Stomach (tissue), 9 donors: Measurements from ENCODE around the gene PNLDC1. TPM values are rescaled to one million over a fixed set of nuclear protein-coding genes. Genes with fewer than 3 reads are reported as not detected.

Source experiments
- DNase-seq, 2 donors: peaks; one replicate each; pipeline versions ENCODE4 v3.0.0 to v3.0.0-alpha.2; 2013 to 2019
- H3K27ac ChIP-seq, 5 donors: fragments of 200-600 bp in 4 of 5; sonication (generic) in 4 of 5; one replicate each; pipeline ENCODE4 v1.5.1; 2013 to 2019; ENCODE audit warnings: mild to moderate bottlenecking in 1 of 5, moderate library complexity in 1 of 5
- H3K27me3 ChIP-seq, 3 donors: fragments of 200-600 bp; sonication (generic); one replicate each; pipeline ENCODE4 v1.5.1; 2017 to 2019; ENCODE audit warnings: mixed run types in 1 of 3
- H3K36me3 ChIP-seq, 4 donors: fragments of 200-600 bp; sonication (generic); 1 replicate in 3 of 4; 2 replicates in 1 of 4; pipeline ENCODE4 v1.5.1; 2016 to 2019
- H3K4me1 ChIP-seq, 4 donors: fragments of 200-600 bp; sonication (generic); one replicate each; pipeline ENCODE4 v1.5.1; 2016 to 2019
- H3K4me3 ChIP-seq, 4 donors: fragments of 200-600 bp; sonication (generic) in 3 of 4; one replicate each; pipeline ENCODE4 v1.5.1; 2016 to 2019; ENCODE audit warnings: mild to moderate bottlenecking in 1 of 4
- H3K9me3 ChIP-seq, 4 donors: fragments of 200-600 bp; sonication (generic); one replicate each; pipeline ENCODE4 v1.5.1; 2016 to 2019
- EP300 ChIP-seq: sonication (generic); formaldehyde crosslinking; IDR thresholded peaks from one replicate; pipeline ENCODE4 v1.6.1; 2017; ENCODE audit warnings: antibody characterized with exemption
- POLR2A ChIP-seq, 4 donors: fragments of 450-650 bp; IDR thresholded peaks; one replicate each; pipeline ENCODE4 v1.6.1; 2016; ENCODE audit warnings: antibody characterized with exemption in 4 of 4, control low read depth in 2 of 4, mild to moderate bottlenecking in 1 of 4, moderate library complexity in 1 of 4
- POLR2AphosphoS5 ChIP-seq, 3 donors: sonication (generic); formaldehyde crosslinking; IDR thresholded peaks; one replicate each; pipeline ENCODE4 v1.6.1; 2016; ENCODE audit warnings: antibody characterized with exemption in 3 of 3
- WGBS, 5 donors: extraction: QIAGEN DNeasy Blood & Tissue Kit in 3 of 5; methylation state at CpG; one replicate each; pipeline versions ENCODE4 v1.1.5 to v1.1.7; 2013 to 2018; 5-methylcytosine and 5-hydroxymethylcytosine counted together
- intact Hi-C: fragments of 100-400 bp; cut with DNase I; formaldehyde crosslinking; loops from one replicate; pipeline ENCODE4 v1.15.1; 2023; ENCODE audit warnings: low total_unique reads
- polyA plus RNA-seq, 3 donors: library from polyadenylated mRNA; stranded (reverse); fragments of 200-250 nt; gene quantifications; one replicate each; pipeline ENCODE4 v1.2.3, GENCODE V29; 2013
- total RNA-seq, 5 donors: library from RNA; depleted of rRNA; stranded (reverse); fragments of >200 nt; gene quantifications; one replicate each; pipeline versions ENCODE4 v1.1.0 to v1.2.3, GENCODE V29; 2014 to 2016
- TF ChIP-seq, protein P1 (sequence below), 7 experiments: fragments of 450-650 bp in 4 of 7; fragments of 200-600 bp in 3 of 7; sonication (generic) in 3 of 7; IDR thresholded peaks; one replicate each; pipeline ENCODE4 v1.5.1; 2016 to 2019; ENCODE audit warnings: antibody characterized with exemption in 7 of 7, control low read depth in 2 of 7, mild to moderate bottlenecking in 1 of 7
- donor health status: healthy with polysubstance abuse.
- donor health status: Bipolar disorder and iron deficiency.
- donor health status: healthy.

Gene PNLDC1
- total and polyA plus RNA-seq, 8 donors = 0.25 to 2.5 (median 0.43) TPM; not detected in 4

GRCh38 chr6:159797554-159797953, 2.5 kb upstream of the PNLDC1 start:
- no peak overlapping the region for H3K27ac ChIP-seq
- intact Hi-C loops = loop anchor here (10.0 kb wide), 1 partner anchor 103 kb away; the partner anchor contains the start of gene SOD2
- peaks cover 18 to 77% (median 74%) of the 10 kb centered on the region in 4 donors for H3K36me3 ChIP-seq
- H3K4me3 ChIP-seq = no peak overlapping the region
- DNase-seq = no peak
- H3K4me1 ChIP-seq = peaks cover 2 to 32% (median 8%) of the 10 kb centered on the region in 4 donors
- 28 to 78% (median 51%) methylated on average over 1 of the region's 1 CpG for WGBS, 5 donors
- H3K27me3 ChIP-seq = no peaks in the 10 kb centered on the region
- TF ChIP-seq EP300 (no peak), POLR2A (IDR thresholded peaks at IDR 0.05) (no peak), POLR2AphosphoS5 (IDR thresholded peaks at IDR 0.05) (no peak)
- TF ChIP-seq, protein P1, sequence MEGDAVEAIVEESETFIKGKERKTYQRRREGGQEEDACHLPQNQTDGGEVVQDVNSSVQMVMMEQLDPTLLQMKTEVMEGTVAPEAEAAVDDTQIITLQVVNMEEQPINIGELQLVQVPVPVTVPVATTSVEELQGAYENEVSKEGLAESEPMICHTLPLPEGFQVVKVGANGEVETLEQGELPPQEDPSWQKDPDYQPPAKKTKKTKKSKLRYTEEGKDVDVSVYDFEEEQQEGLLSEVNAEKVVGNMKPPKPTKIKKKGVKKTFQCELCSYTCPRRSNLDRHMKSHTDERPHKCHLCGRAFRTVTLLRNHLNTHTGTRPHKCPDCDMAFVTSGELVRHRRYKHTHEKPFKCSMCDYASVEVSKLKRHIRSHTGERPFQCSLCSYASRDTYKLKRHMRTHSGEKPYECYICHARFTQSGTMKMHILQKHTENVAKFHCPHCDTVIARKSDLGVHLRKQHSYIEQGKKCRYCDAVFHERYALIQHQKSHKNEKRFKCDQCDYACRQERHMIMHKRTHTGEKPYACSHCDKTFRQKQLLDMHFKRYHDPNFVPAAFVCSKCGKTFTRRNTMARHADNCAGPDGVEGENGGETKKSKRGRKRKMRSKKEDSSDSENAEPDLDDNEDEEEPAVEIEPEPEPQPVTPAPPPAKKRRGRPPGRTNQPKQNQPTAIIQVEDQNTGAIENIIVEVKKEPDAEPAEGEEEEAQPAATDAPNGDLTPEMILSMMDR (IDR thresholded peaks at IDR 0.05) = no peak
- no peaks in the 10 kb centered on the region for H3K9me3 ChIP-seq

- peaks cover 18 to 39% (median 36%) of the 10 kb centered on the region in 4 donors for H3K36me3 ChIP-seq
- intact Hi-C loops = no loop called here
- peaks cover 0 to 5% (median 0%) of the 10 kb centered on the region in 4 donors for H3K4me1 ChIP-seq
- H3K27me3 ChIP-seq = no peaks in the 10 kb centered on the region
- no peak overlapping the region for H3K27ac ChIP-seq
- no peak for TF ChIP-seq EP300
- TF ChIP-seq, protein P1 (IDR thresholded peaks at IDR 0.05) = no peak
- DNase-seq = no peak
- H3K4me3 ChIP-seq = no peak overlapping the region
- H3K9me3 ChIP-seq = no peaks in the 10 kb centered on the region
- 91 to 94% (median 93%) methylated on average over 8 of the region's 8 CpGs for WGBS, 5 donors
Observed at GRCh38 chr6:159801935-159802334, 1.9 kb downstream of the PNLDC1 start.

- no peak overlapping the region for H3K27ac ChIP-seq
Observed at GRCh38 chr6:159804504-159804903, 4.4 kb downstream of the PNLDC1 start.

GRCh38 chr6:159805440-159806020, 5.5 kb downstream of the PNLDC1 start:
- TF ChIP-seq POLR2A (IDR thresholded peaks at IDR 0.05) = no peak
- TF ChIP-seq, protein P1 (IDR thresholded peaks at IDR 0.05) = no peak
- TF ChIP-seq POLR2AphosphoS5 (IDR thresholded peaks at IDR 0.05) = no peak
- no peak for TF ChIP-seq EP300
- Histone ChIP-seq H3K36me3 (peaks cover 0 to 4% (median under 1%) of the 10 kb centered on the region in 4 donors), H3K4me3 (no peak overlapping the region), H3K4me1 (peaks cover 0 to 15% (median 0%) of the 10 kb centered on the region in 4 donors), H3K27me3 (no peaks in the 10 kb centered on the region), H3K9me3 (no peaks in the 10 kb centered on the region), H3K27ac (no peak overlapping the region)
- 86 to 89% (median 88%) methylated on average over 6 of the region's 6 CpGs for WGBS, 5 donors
- DNase-seq = no peak
- intact Hi-C loops = no loop called here

More at GRCh38 chr6:159804504-159804903, 4.4 kb downstream of the PNLDC1 start:
- Histone ChIP-seq H3K4me1 (peaks cover 0 to 15% (median 0%) of the 10 kb centered on the region in 4 donors), H3K4me3 (no peak overlapping the region), H3K36me3 (peaks cover 0 to 13% (median 10%) of the 10 kb centered on the region in 4 donors), H3K9me3 (no peaks in the 10 kb centered on the region), H3K27me3 (no peaks in the 10 kb centered on the region)
- WGBS, 5 donors = 64 to 82% (median 74%) methylated on average over 10 of the region's 10 CpGs
- intact Hi-C loops = no loop called here
- peak in 1 of 2 donors; percentile 11 for DNase-seq
- TF ChIP-seq POLR2AphosphoS5 (IDR thresholded peaks at IDR 0.05) = no peak
- TF ChIP-seq POLR2A (IDR thresholded peaks at IDR 0.05) = no peak
- TF ChIP-seq EP300 = no peak
- TF ChIP-seq, protein P1 (IDR thresholded peaks at IDR 0.05) = no peak
